ENCODE measurements around the gene ADGB. TPM values are rescaled to one million over a fixed set of nuclear protein-coding genes. Genes with fewer than 3 reads are reported as not detected.

The ADGB gene
- polyA plus RNA-seq: not detected in 2 replicates

GRCh38 chr6:146598772-146599405 is at the start of gene ADGB:
Gene ADGB (plus strand): TSS chr6:146598972. CDS start chr6:146599041, 69 bp downstream.

Other genes with a start within 250 kb of the ADGB start
- 0.78 and 3.0 TPM in 2 replicates for gene RAB32, start 55.1 kb upstream of the ADGB start, polyA plus RNA-seq

All from Purkinje cell (primary cell).